Measurements from ENCODE around the gene TFDP1. TPM values are rescaled to one million over a fixed set of nuclear protein-coding genes. Genes with fewer than 3 reads are reported as not detected.

The TFDP1 gene
- total RNA-seq, 1 donor from 2014 or later, result 36.1 TPM

DNA sequence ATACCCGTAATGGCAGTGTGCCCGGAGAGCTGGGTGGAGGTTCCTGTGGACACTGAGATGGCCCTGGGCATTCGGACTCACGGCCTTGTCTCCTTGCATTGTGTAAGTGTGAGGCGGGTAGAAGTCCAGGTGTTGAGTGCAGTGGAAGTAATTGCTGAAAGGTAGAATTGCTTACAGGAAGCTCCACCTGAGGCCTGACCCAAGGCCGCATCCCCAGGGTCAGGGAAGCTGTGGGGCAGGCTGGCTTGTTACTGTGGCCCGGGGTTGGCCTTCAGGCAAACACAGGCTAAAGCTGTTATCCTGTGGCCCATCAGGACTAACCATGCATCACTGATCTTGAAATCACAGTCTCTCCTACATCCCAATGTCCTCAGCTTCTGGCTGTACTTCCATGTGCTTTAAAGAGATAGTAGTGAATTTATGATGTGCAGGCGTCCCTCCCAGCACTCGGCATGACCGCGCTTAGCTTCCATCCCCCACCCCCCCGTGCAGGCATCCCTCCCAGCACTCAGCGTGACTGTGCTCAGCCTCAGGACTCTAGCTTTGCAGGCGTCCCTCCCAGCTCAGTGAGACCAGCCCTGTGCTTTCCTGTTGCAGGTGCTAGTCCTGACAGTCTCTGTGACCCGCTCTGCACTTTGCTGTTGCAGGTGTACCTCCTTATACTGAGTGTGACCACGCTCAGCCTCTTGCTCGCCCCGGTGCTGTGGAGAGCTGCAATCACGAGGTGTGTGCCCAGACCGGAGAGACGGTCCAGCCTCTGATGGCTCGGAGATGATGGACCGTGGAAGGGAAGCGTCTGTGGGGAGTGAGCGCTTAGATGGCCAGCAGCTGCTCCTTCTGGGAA is 35.6 kb upstream of the TFDP1 start:
- intact Hi-C loops (cut with DNase I), result no loop called here
- DNase-seq (ENCODE audit: low spot score) (no peak), ATAC-seq (no peak)

DNA sequence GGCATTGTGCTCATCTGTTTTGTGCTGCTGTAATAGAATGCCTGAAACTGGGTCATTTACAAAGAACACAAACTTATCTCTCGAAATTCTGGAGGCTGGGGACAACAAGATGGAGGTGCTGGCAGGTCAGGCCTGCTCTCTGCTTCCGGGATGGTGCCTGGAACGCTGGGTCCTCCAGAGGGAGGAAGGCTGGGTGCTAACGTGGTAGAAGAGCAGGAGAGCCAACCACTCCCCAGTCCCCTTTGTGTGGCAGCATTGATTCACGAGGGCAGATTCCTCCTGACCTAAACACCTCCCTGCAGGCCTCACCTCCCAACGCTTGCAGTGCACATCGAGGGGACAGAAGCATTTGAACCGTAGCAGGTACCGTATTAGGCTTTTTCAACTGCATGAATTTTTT is 34.1 kb upstream of the TFDP1 start:
- DNase-seq (ENCODE audit: low spot score), result no peak
- intact Hi-C loops (cut with DNase I), result no loop called here
- ATAC-seq, result no peak

DNA sequence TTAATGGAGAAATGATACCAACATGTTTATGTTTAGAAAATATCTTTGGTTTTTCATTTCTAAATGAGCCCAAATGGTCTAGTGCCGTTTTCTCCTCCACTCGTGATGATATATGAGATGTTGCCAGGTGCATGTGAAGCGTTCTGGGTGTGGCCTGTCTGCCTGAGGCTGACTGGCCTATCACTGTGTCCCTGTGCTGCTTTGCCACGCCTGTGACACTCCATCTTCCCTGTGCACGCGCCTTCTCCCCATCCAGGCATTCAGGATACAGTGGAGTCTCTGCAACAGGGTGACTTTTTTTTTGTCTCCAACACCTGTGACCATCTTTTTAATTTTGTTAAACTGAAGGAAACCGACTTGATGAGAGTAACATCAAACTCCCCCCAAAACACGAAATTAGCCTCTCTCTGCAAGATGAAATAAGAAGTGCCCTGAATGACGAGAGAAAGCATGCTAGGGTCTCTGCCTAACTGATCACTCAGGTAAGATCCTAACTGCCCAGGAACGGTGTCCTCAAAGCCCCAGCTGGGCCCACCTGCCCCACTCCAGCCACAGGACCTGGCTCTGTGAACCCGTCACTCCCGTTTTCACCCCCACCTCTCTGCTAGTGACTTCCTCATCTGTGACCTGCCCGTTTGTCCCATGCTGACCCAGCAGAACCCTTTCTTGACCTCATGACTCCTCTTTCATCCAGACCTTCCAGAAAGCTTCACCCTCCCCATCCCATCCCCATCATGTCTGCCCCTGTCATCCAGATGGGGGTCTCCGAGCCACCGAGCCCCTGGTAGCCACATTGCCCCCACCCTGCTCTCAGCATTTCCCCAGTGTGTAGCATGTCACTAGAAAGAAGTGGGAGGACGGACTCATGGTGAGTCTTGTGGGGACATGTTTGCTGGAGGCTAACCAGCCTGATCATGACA is 33.2 kb upstream of the TFDP1 start:
- intact Hi-C loops (cut with DNase I), result no loop called here
- ATAC-seq, result no peak
- no peak for DNase-seq (ENCODE audit: low spot score)

DNA sequence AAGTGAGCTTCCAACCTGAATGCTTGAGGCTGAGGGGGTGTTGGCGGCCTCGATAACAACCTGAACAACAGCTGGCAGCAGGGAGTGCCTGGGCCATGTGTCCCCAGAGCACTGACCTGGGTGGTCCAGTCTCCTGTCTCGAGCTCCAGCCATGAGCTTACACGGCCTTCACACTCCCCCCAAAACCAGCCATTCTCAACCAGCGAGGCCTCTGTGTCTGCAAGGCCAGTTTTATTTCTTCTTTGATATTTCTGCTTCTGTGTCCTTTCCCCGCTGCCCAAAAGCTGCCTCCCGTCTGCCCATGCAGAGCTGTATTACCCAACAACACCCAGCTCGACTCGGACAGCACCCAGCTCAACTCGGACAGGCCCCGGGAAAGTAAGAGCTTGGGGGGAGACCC is 32.5 kb upstream of the TFDP1 start:
- intact Hi-C loops (cut with DNase I), result no loop called here
- DNase-seq (ENCODE audit: low spot score), result no peak

DNA sequence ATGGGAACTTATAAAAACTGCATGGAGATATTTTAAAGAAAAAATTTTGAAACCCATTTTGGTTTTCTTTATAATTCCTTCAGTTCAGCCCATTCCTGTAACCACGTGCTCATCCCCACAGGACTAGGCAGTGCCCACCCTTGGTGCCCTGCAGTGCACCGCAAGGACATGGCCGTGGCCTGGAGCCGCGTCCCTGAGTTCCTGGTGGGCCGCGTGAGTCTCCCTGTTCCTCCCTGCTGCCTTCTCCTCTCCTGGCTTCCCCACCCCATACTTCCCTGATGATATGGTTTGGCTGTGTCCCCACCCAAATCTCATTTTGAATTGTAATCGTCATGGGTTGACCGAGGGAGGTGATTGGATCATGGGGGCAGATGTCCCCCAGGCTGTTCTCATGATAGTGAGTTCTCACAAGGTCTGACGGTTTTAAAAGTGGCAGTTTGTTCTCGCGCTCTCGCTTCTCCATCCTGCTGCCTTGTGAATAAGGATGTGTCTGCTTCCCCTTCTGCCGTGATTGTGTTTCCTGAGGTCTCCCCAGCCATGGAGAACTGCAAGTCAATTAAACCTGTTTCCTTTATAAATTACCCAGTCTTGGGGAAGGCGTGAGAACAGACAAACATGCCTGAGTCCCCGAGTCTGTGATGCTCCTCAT is 31.6 kb upstream of the TFDP1 start:
- intact Hi-C loops (cut with DNase I), result no loop called here
- no peak for ATAC-seq
- DNase-seq (ENCODE audit: low spot score), result no peak

More for the DNA sequence above, 32.5 kb upstream of the TFDP1 start:
- no peak for ATAC-seq

DNA sequence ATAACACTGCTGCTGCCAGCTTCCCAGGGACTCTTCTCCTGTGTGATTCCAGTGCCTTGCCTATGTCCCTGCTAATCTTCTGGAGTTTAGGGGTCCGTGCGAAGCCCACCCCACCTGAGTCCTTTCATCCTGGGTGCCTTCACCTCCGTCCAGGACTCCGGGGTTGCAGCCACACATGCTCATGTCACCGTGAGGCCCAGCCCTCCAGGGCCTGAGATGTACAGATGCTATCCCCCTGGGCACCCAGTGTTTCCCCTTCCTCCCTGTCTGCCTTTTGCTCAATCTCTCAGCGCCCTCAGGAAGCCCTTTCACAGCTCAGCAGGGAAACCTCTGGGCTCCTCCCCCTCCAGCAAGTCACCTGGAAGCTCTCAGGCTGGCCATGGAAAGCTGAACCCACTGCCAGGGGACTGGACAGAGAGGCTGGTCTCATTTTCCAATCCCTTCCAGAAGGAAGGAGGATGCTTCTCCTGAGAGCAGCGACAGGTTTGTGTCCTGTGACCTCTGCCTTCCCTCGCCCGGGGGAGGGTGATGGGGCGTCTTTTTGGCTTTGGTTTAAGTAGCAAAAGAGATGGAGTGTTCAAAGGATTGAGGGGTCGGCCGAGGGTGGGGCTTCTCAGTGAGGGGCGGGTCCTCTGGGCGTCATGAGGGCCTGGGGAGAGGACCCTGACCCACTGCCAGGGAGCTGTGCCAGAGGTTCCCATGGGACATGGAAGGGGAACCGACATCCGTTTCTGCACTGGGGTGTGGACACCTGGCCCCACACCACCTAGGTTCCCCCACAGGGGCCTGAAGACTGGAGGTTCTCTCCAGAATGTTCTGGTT is 30.8 kb upstream of the TFDP1 start:
- DNase-seq (ENCODE audit: low spot score) (no peak), ATAC-seq (no peak)
- intact Hi-C loops (cut with DNase I), result no loop called here

DNA sequence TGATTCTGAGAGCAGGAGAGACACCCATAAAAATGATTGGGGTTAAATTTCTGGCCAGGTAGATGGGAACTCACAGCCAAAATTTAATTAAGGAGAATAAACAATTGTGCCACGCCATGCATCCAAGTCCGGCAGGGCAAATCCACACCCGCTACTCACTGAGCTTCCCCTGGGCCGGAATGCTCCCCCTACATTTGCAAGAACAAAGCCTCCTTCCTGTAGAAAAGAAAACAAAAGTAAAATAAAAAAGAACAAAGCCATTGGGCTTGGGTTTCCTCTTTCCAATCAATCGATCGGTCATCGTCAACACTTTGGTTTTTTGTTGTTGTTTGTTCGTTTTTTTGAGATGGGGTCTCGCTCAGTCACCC is 30.2 kb upstream of the TFDP1 start:
- intact Hi-C loops (cut with DNase I), result no loop called here
- no peak for ATAC-seq
- no peak for DNase-seq (ENCODE audit: low spot score)

DNA sequence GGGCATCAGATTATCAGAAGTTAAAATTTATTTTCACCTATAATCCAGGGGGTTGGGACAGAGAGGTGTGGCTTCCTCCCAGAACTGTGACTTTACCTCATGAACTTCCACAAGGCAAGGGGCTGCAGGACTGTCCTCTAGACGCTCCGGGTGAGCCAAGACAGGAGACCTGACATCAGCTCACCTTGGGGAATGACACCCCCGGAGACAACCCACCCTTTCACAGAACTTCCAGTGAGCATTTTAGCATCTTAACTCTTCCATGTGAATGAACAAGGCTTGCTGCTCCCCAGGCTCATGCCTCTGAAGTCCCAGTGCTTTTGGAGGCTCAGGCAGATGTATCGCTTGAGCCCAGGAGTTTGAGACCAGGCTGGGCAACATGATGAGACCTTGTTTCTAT is 29.4 kb upstream of the TFDP1 start:
- DNase-seq (ENCODE audit: low spot score), result no peak
- no peak for ATAC-seq

DNA sequence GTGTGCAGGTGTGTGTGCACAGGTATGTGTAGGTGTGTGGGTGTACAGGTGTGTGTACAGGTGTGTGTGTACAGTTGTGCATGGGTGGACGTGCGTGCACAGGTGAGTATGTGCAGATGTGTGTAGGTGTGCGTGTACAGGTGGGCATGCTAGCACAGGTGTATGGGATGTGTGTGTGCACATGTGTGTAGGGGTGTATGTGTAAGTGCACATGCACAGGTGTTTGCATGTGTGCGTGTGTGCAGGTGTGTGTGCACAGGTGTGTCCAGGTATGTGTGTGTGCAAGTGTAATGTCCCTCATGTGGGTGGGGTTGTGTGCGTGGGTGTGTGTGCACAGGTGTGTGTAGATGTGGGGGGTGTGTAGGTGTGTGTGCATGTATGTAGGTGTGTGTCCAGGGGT is 27.5 kb upstream of the TFDP1 start:
- DNase-seq (ENCODE audit: low spot score), result no peak
- intact Hi-C loops (cut with DNase I), result no loop called here
- ATAC-seq, result no peak

More for the DNA sequence above, 29.4 kb upstream of the TFDP1 start:
- intact Hi-C loops (cut with DNase I), result no loop called here

DNA sequence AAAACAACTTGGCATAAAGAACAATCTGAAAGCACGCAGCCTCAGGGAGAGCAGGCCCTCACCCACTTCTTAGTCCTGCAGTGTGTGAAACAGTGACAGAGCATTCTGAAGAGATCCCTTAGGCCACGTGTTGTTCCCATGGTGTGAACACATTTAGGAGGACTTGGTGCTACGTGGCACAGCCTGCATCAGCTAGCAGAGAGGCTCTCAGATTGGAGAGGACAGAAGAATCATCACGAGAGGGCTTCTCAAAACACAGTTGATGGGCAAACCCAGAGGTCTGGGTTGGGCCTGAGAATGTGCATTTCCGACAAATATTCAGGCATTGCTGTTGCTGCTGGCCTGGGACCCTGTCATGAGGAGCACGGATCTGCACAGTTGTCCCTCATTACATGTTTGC is 26.1 kb upstream of the TFDP1 start:
- ATAC-seq (no peak), DNase-seq (ENCODE audit: low spot score) (no peak)
- intact Hi-C loops (cut with DNase I), result no loop called here

DNA sequence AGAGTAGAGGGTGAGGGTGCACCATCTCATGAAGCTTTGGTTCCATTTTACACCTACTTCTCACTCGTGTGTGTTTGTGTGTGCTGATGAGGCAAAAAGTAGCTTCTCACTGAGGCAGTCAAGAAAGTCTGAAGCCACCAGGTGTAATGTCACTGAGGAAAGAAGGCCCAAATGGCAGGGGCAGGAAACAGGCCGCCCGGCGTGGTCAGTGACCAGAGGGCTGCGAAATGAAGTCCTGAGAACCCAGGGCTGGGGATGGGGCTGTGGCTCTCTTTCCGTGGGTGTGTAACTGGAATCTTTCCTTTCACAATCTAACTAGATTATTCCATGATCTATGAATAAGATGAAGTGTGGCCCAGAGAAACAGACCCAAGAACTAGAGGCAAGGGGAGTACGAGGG is 25.5 kb upstream of the TFDP1 start:
- intact Hi-C loops (cut with DNase I), result no loop called here

DNA sequence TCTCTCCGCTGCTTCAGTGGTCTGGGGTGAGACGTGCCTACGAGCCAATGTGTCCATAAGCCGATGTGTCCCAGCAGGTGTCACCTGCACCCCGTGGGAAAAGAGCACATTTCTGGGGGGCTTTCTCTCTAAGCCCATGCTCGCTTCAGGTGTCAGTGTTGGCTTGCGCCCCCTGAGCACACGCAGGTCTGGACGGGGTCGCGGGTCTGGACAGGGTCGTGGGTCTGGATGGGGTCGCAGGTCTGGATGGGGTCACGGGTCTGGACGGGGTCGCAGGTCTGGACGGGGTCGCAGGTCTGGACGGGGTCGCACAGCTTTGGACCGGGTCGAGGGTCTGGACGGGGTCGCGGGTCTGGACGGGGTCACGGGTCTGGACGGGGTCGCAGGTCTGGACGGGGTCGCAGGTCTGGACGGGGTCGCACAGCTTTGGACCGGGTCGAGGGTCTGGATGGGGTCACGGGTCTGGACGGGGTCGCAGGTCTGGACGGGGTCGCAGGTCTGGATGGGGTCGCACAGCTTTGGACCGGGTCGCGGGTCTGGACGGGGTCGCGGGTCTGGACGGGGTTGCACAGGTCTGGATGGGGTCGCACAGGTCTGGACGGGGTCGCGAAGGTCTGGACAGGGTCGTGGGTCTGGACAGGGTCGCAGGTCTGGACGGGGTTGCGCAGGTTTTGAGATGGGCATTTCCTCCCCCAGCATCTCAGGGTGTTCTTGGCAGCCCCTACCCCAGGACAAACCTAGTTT is 24.5 kb upstream of the TFDP1 start:
- ATAC-seq (no peak), DNase-seq (ENCODE audit: low spot score) (no peak)
- intact Hi-C loops (cut with DNase I), result no loop called here

More for the DNA sequence above, 25.5 kb upstream of the TFDP1 start:
- DNase-seq (ENCODE audit: low spot score) (no peak), ATAC-seq (no peak)

DNA sequence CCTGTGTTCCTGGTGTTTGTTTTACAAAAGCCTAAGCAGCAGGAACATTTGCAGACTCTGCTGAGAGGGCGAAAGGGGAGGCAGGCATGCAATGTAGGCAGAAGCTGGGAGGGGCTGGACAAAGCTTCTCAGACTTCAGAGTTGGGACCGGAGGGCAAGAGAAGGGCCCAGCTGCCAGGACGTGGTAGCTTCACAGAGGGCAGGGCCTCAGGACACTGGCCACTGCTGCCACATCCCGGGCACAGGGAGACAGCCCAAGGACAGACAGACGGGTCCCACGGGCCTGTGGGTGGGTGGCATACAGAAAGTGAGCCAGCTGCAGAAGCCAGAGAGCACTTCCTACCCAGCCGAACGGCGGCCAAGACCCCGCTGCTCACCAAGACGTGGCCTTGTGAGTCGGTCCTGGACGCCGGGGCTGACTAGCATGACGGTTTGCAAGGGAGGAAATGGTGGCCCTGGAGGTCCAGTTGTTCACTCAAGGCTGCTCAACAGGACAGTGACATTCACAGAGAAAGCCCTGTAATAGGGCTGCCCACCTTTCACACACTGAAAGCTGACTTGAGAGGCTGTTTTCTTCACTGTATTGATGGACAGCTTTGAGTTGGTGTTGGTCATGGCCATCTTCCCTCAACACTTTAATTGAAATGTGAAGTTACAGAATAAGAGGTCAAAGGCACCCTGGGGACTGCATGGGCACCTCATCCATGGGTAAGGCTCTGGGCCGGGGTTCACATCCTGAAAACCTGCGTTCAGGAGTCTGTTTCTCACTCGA is 23.7 kb upstream of the TFDP1 start:
- no peak for ATAC-seq
- no peak for DNase-seq (ENCODE audit: low spot score)
- intact Hi-C loops (cut with DNase I), result no loop called here

DNA sequence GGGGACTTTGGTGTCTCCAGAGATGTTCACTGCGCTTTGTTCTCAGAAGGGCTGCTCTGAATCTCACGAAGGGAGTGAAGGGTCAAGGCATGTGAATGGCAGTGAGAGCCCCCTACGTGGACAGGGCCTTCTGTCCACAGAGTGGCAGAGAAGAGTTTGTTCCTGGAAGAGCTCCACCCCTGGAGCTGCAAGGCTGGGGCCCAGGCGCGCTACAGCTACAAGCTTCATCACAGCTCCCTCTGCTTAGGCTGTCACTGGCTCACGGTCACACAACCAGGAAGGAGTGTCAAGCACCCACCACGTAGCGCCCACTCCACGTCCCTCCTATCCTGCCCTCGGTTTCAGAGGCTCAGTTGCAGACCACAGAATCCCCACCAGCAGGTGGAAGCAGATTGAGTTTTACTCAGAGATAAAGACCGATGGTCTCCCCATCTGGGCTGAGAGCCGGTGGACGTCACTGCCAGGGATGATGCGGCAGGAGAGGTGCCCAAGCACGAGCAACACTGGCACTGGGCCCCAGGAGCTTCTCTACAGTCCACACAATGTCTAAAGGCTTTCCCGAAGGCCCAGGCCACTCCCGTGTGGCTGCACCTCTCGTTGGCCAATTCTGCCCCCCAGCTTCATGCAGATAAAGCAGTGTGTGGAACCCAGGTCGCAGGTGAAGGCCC is 23.0 kb upstream of the TFDP1 start:
- no peak for DNase-seq (ENCODE audit: low spot score)
- no peak for ATAC-seq
- intact Hi-C loops (cut with DNase I), result no loop called here

DNA sequence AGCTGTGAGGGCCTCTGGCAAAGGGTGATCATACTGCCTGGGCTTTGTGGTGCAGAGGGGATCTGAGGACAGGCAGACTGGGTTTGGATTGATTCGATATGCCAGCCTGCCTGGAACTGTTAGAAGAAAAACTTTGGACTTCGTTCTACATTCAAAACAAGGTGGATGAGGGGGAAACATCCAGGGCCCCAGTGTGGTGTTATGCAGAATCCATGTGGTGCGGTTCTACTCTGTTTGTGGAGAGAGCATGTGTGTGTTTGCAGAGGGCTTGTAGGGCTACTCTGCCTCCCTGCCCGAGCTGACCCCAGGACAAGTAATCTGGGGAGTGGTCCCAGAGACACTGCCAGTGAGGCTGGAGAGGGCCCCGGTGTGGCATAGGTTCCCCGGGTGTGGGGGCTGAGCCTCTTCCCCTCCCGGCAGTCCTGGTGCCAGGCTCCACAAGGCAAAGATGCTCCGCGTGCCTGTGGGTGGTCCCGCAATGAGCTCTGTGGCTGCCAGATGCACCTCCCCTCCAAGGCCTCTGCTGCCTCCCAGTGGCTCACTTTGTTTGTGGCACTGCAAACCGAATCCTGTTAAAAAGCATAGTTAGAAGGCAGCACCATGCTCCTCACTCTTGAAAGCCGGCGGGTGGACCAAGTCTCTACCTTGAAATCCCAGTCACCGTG is 22.3 kb upstream of the TFDP1 start:
- DNase-seq (ENCODE audit: low spot score) (peak; percentile 84), ATAC-seq (peak; percentile 84)
- intact Hi-C loops (cut with DNase I), result no loop called here

DNA sequence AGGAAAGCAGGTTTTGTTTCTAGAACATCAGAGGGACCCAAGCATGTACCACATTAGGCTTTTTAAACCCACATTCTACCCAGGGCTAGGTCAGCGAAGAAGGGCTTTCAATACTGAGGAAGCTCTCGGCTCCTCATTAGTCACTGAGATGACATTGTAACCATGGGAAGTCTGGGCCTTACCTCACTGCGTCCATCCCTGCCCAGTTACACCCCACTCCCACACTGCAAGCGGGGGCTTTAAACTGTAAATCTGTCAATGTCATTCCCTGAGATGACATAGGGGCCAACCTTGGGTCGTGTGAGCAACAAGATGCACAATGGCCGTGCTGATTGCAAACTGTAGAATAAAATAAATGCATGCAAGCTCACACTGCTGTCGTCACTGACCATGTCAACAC is 21.7 kb upstream of the TFDP1 start:
- DNase-seq (ENCODE audit: low spot score) (no peak), ATAC-seq (no peak)
- intact Hi-C loops (cut with DNase I), result no loop called here
